ENCODE data around the gene SMIM12.
"Not testable (repeated sequence)": the region's sequence is repeated elsewhere in the genome, so short reads cannot be mapped to it uniquely, and the experiment has no call there.

SMIM12 gene

DNA sequence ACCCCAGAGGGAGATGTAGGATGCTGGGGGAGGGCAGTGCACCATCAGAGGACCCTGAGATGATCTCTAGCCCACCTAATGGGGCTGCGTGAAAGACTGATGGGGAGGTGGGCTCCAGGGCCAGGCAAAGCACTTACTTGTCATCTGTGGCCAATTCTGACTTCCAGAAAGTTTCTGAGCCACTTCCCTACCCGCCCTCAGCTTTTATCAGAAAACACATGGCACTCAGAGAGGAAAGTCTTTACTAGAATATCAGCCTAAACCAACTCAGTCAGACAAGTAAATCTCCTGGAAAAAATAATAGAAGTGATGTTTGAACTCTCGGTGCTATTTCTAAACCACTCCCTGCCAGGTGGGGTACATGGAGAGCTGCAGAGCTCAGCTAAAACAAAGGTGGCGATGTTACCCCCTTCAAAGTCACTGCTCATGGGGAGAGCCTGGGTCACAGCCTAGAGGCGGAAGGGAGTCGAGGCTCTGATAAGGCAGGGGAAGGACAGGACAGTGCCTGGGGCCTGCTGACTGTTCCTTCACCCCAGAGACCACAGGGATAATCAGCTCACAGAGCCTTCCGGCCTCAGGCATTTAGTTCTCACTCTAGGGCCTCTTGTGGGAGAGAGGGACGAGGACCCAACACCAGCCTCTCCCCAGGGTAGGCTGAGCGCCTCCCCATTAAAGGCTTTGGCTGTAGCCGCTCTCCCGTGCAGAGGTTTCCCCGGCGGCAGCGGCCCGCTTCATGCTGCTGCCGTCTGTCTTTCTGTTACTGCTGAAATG lies 14.2 kb downstream of the SMIM12 start:
- in situ Hi-C loops (cut with MboI; ENCODE audit: low sequenced_read_pairs): no loop called here

DNA sequence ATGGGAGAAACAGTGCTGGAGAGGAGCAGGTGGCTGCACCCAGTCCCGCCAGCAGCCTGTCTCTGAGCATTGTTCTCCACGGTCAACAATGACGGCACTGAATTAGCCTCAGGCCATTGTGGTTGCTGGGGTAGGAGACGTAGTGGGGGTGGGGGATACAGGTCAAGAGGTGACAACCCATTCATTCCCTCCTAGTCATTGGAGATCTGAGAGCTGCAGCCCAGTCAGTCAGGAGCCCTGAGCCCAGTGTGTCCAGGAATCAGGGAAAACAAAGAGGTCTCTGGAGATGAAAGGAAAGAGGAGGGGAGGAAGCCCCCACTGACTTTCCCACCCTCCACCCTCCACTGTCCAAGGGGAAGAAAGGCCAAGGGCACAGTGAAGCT lies 15.3 kb downstream of the SMIM12 start:
- in situ Hi-C loops (cut with MboI; ENCODE audit: low sequenced_read_pairs): no loop called here

DNA sequence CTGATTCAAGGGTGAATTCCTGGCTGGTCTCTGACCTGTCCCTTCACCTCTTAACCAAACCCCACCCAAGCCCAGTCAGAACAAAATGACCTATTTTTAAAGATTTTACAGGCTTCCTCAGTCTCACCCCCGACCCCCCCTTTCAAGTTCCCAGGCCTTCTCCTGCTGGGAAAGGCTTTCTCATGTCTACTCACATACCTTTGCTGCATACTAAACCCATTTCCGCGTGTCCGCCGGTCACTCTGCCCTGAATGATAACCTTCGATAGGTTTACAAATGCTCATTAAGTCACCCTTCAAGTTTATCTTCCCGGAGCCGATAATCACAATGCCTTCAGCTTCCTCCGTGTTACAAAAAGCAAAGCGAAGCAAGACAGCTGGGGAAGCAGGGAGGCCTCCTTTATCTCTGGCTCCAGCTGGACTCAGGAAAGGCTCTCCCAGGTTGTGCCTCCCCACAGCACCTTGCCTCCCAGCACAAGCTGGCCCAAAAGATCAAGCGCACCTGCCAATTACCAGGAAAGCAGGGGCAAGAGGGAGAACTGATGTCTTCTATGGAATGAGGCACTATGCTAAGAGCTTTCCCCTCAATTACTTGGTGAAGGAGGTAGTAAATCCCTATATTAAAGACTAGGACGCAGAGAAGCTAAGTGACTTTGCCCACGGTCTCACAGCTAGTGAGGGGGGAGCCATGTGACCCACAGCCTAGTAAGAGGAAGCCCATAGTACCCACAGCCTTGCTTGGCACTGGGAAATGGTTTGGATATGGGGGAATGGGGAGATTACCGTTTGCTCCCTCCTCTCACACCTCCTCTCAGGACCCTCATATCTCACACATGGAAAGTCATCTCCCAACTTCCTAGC lies 15.9 kb downstream of the SMIM12 start:
- in situ Hi-C loops (cut with MboI; ENCODE audit: low sequenced_read_pairs): no loop called here

DNA sequence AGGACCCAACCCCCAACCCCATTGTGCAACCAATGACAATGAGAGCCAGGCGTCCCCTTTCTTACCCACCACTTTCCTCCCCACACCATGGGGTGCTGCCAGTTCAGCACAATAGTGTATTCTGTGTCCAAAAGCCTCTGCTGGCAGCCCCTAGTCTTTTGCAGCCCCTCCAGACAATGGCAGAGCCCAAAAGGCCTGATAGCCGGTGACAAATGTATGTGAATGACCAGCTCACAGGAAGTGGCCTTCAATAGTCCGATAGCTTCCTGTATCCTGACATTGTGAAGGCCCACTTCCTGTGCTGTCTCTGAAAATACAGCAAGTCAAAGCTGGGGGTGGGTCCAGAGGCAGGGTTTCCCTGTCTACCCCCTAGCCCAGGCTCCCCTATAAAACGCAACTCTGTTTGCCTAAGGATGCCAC lies 16.6 kb downstream of the SMIM12 start:
- in situ Hi-C loops (cut with MboI; ENCODE audit: low sequenced_read_pairs): no loop called here

GRCh38 chr1:34842073-34842472 lies 17.5 kb downstream of the SMIM12 start:
- in situ Hi-C loops (cut with MboI; ENCODE audit: low sequenced_read_pairs): no loop called here

GRCh38 chr1:34840426-34840825 lies 19.1 kb downstream of the SMIM12 start:
- in situ Hi-C loops (cut with MboI; ENCODE audit: low sequenced_read_pairs): no loop called here

GRCh38 chr1:34839526-34840305 lies 19.8 kb downstream of the SMIM12 start:
- in situ Hi-C loops (cut with MboI; ENCODE audit: low sequenced_read_pairs): no loop called here

GRCh38 chr1:34833711-34834110 lies 25.8 kb downstream of the SMIM12 start:
- in situ Hi-C loops (cut with MboI; ENCODE audit: low sequenced_read_pairs): no loop called here

- in situ Hi-C loops (cut with MboI; ENCODE audit: low sequenced_read_pairs): no loop called here
Observed at GRCh38 chr1:34831721-34832246, 27.8 kb downstream of the SMIM12 start.

GRCh38 chr1:34829250-34829649 lies 30.3 kb downstream of the SMIM12 start:
- in situ Hi-C loops (cut with MboI; ENCODE audit: low sequenced_read_pairs): no loop called here

DNA sequence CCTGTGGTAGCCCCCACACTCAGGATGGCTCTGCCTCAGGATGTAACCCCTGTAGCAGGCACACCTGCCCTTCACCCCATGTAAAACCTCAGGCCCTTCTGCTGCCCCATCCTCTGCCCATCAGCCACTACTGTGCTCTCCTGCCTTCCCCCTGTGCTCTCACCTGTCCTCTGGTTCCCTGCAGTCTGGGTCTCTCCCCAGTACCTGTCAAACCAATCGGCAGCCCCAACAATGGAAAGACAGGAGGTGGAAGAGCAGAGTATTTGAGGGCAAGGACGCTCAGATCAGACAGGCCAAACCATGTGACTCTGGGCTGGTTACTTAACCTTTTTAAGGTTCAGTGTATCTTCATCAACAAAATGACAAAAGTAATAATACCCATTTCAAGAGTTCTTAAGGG lies 30.9 kb downstream of the SMIM12 start:
- in situ Hi-C loops (cut with MboI; ENCODE audit: low sequenced_read_pairs): no loop called here

GRCh38 chr1:34827341-34827941 lies 32.1 kb downstream of the SMIM12 start:
- in situ Hi-C loops (cut with MboI; ENCODE audit: low sequenced_read_pairs): no loop called here

DNA sequence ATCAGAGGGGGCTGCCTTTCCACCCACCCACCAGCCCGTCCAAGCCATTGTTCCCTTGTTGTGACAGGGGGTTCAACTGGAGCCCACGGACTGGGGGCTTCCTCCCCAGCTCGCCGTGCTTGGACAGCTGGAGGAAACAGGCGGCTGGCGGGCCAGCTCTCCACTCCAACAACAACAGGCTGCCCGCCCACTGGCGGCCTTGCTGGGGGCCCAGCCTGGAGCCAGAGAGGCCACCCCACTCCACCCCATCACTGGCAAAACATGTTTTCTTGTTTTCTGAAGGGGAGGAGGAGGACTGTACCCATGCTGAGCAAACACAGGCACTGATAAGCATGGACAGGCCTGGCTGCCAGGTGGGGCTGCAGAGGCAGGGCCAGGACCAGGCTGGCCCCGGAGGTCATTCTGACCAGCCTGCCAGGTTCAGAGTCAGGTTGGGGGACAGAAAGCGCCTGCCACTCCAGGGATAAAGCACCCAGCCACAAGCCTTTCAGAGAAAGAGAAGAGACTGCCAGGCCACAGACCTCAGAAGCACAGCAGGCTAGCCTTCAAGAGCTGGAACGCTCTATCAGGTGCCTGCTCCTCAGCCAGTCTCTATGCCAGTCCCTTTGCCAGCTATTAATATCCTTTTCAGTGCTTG lies 34.0 kb downstream of the SMIM12 start:
- in situ Hi-C loops (cut with MboI; ENCODE audit: low sequenced_read_pairs): no loop called here

DNA sequence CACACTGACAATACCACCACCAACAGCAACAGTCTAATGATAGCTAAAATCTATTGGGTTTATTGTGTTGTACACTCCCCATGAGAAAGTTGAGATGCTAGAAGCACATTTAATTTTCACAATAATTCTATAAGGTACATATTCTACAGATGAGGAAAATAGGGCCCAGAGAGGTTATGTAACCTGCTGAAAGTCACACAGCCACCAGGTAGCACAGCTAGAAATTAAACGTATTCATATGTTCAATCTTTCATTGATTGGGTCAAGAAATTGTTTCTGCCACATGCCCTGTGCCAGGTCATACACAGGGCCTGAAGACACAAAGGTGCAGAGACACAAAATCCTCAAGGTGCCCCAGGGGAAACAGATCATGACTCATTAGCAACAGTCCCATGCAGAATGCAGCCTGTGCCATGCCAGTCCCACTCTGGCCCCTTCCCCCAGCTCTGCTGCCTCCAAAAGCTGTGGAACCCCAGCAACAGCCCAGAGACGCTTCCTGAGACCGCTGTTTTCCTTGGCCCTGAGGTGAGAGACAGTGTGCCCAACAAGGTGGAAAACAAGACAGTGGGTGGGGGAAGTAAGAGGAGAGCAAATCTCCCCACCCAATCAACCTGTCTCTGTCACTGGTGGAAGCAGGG lies 34.6 kb downstream of the SMIM12 start:
- in situ Hi-C loops (cut with MboI; ENCODE audit: low sequenced_read_pairs): no loop called here

DNA sequence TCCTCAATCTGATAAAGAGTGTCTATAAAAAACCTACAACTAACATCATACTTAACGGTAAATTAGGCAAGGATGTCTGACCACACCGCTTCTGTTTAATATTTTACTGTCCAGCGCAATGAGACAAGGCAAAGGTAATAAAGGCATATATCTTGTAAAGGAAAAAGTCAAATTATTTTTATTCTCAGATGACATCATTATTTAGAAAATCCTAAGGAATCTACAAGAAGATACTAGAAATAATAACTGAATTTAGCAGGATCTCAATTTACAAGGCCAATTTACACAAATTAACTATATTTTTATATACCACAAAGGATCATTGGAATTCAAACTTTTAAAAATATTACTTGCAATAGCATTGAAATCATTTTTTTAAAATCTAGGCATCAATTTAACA lies 37.3 kb downstream of the SMIM12 start:
- in situ Hi-C loops (cut with MboI; ENCODE audit: low sequenced_read_pairs): no loop called here

DNA sequence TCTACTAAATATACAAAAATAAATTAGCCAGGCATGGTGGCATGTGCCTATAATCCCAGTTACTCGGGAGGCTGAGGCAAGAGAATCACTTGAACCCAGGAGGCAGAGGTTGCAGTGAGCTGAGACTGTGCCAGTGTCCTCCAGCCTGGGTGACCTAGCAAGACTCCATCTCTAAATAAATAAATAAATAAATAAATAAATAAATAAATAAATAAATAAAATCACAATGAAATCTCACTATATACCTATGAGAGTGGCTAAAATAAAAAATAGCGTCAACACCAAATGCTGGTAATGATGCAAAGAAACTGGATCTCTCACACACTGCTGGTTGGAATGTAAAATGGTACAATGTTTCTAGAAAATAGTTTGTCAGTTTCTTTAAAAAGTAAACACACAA lies 40.7 kb downstream of the SMIM12 start:
- in situ Hi-C loops (cut with MboI; ENCODE audit: low sequenced_read_pairs): not testable (repeated sequence)

DNA sequence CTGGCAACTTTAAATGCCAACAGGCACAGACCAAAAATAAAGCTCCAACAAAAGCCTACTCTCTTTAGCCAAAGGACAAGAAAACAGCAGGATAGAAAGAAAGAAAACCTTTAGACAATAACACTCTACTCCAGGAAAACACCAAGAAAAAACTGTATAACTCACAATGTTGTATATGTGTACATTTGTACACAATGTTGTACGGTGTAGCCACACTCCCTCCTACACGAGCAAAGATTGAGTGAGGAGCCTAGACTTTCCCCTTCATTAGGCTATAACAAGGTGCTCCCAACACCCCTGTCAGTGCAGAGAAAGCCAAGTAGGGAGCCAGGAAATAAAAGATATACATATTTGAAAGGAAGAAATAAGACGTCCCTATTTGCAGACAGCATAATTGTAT lies 42.8 kb downstream of the SMIM12 start:
- in situ Hi-C loops (cut with MboI; ENCODE audit: low sequenced_read_pairs): no loop called here

DNA sequence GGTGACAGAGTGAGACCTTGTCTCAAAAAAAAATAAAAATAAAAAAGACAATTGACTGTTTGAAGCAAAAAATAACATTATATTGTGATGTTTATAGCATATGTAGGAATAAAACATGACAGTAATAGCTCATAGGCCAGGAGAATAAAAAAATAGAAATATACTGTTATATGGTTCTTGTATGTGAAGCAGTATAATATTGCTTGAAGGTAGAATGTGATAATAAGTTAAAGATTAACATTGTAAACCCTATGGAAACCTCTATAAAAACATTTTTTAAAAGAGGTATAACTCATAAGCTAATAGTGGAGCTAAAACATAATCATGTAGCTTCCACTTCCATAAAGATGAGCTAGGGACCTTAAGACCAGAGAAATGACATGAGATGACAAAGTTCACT lies 43.2 kb downstream of the SMIM12 start:
- in situ Hi-C loops (cut with MboI; ENCODE audit: low sequenced_read_pairs): no loop called here

GRCh38 chr1:34810781-34811180 lies 48.8 kb downstream of the SMIM12 start:
- in situ Hi-C loops (cut with MboI; ENCODE audit: low sequenced_read_pairs): not testable (repeated sequence)
